RWPE2 (cell line): ENCODE data around the gene GFM1.
A peak's percentile ranks its signal among the peaks of the same experiment; 100 is the strongest.

Source experiments
- ATAC-seq: fragments of 200-7000 bp; cut with Tn5 transposase; 3 replicates; pipeline ENCODE4 v1.9.1; 2021; ENCODE audit warnings: low read depth
- DNase-seq: peaks from one replicate; pipeline ENCODE4 v3.0.0-alpha.2; 2020; ENCODE audit warnings: low spot score
- H3K27ac ChIP-seq: fragments of 450-650 bp; 2 replicates; pipeline ENCODE4 v1.5.1; 2017; ENCODE audit warnings: mild to moderate bottlenecking; ENCODE audit not compliant: poor library complexity, severe bottlenecking
- H3K27me3 ChIP-seq: fragments of 250-450 bp; sonication (Bioruptor Pico); 2 replicates; pipeline ENCODE4 v1.5.1; 2021; ENCODE audit warnings: mild to moderate bottlenecking, moderate library complexity; ENCODE audit not compliant: insufficient read depth, poor library complexity, severe bottlenecking
- H3K36me3 ChIP-seq: fragments of 250-450 bp; sonication (Bioruptor Pico); 2 replicates; pipeline ENCODE4 v1.5.1; 2020; ENCODE audit warnings: low read depth, mild to moderate bottlenecking, moderate library complexity
- H3K4me1 ChIP-seq: fragments of 250-450 bp; sonication (Bioruptor Pico); 2 replicates; pipeline ENCODE4 v1.5.1; 2021; ENCODE audit warnings: mild to moderate bottlenecking, moderate library complexity; ENCODE audit not compliant: insufficient read depth, poor library complexity, severe bottlenecking
- H3K4me3 ChIP-seq: fragments of 250-450 bp; sonication (Bioruptor Pico); 2 replicates; pipeline ENCODE4 v1.5.1; 2021; ENCODE audit warnings: mild to moderate bottlenecking, moderate library complexity; ENCODE audit not compliant: severe bottlenecking
- H3K9me3 ChIP-seq: fragments of 250-450 bp; sonication (Bioruptor Pico); 2 replicates; pipeline ENCODE4 v1.5.1; 2021; ENCODE audit warnings: mild to moderate bottlenecking, moderate library complexity; ENCODE audit not compliant: severe bottlenecking
- CTCF ChIP-seq: fragments of 450-650 bp; IDR thresholded peaks from one replicate; pipeline ENCODE4 v1.5.1; 2017; ENCODE audit warnings: mild to moderate bottlenecking, moderate library complexity; ENCODE audit not compliant: poor library complexity, severe bottlenecking

GFM1 gene

GRCh38 chr3:158671821-158672214 is 27.5 kb downstream of the GFM1 start:
- H3K4me3 ChIP-seq, result peak overlapping the region; percentile 35
- no peaks in the 10 kb centered on the region for H3K4me1 ChIP-seq
- H3K27ac ChIP-seq, result peak overlapping the region; percentile 28
- no peaks in the 10 kb centered on the region for H3K9me3 ChIP-seq
- no peaks in the 10 kb centered on the region for H3K27me3 ChIP-seq
- TF ChIP-seq CTCF, result no peak
- peak; percentile 8 for ATAC-seq
- H3K36me3 ChIP-seq, result peaks cover 39% of the 10 kb centered on the region
- no peak for DNase-seq

GRCh38 chr3:158672215-158673176 is 28.2 kb downstream of the GFM1 start, which contains the start of gene LXN:
Gene LXN, minus strand, starts transcription at chr3:158672648. Its CDS starts 170 bp downstream, at chr3:158672478.
- no peaks in the 10 kb centered on the region for H3K4me1 ChIP-seq
- peak; percentile 100 for ATAC-seq
- peaks cover 37% of the 10 kb centered on the region for H3K36me3 ChIP-seq
- no peaks in the 10 kb centered on the region for H3K27me3 ChIP-seq
- TF ChIP-seq CTCF, result peak; percentile 79
- DNase-seq, result peak; percentile 90
- peak within 1 kb of the TSS; percentile 35 for H3K4me3 ChIP-seq
- H3K27ac ChIP-seq, result peak within 1 kb of the TSS; percentile 28
- H3K9me3 ChIP-seq, result no peaks in the 10 kb centered on the region

GRCh38 chr3:158678687-158679086 is 34.4 kb downstream of the GFM1 start:
- H3K9me3 ChIP-seq, result no peaks in the 10 kb centered on the region
- DNase-seq (no peak), ATAC-seq (no peak)
- no peaks in the 10 kb centered on the region for H3K4me1 ChIP-seq
- no peak overlapping the region for H3K4me3 ChIP-seq
- H3K27ac ChIP-seq, result no peak overlapping the region
- no peaks in the 10 kb centered on the region for H3K27me3 ChIP-seq
- peaks cover 37% of the 10 kb centered on the region for H3K36me3 ChIP-seq
- no peak for TF ChIP-seq CTCF

- Histone ChIP-seq H3K9me3 (no peaks in the 10 kb centered on the region), H3K4me3 (no peak overlapping the region), H3K27me3 (no peaks in the 10 kb centered on the region), H3K27ac (no peak overlapping the region), H3K36me3 (peaks cover 42% of the 10 kb centered on the region), H3K4me1 (no peaks in the 10 kb centered on the region)
- ATAC-seq (no peak), DNase-seq (no peak)
- no peak for TF ChIP-seq CTCF
Measured at GRCh38 chr3:158679547-158680000, 35.2 kb downstream of the GFM1 start.

- Histone ChIP-seq H3K9me3 (no peaks in the 10 kb centered on the region), H3K4me3 (no peak overlapping the region), H3K36me3 (peaks cover 44% of the 10 kb centered on the region), H3K4me1 (no peaks in the 10 kb centered on the region), H3K27ac (no peak overlapping the region), H3K27me3 (no peaks in the 10 kb centered on the region)
- DNase-seq (no peak), ATAC-seq (no peak)
- no peak for TF ChIP-seq CTCF
Measured at GRCh38 chr3:158680861-158681260, 36.5 kb downstream of the GFM1 start.
